BJ (cell line): Measurements from ENCODE around the gene MTUS2. TPM values are rescaled to one million over a fixed set of nuclear protein-coding genes. Genes with fewer than 3 reads are reported as not detected.

Experiments
- CTCF ChIA-PET: fragments of 350-600 bp; formaldehyde crosslinking; extraction: SDS; loops from one replicate; lab custom pipeline; 2021; ENCODE audit warnings: antibody characterized with exemption, inconsistent platforms; lab: Yijun Ruan, JAX
- POLR2A ChIA-PET: fragments of 300-600 bp; sonication (Branson Sonifier 250); formaldehyde crosslinking; extraction: SDS; loops from one replicate; lab custom pipeline; 2021; ENCODE audit warnings: antibody characterized with exemption; lab: Charles Lee
- DNase-seq: peaks from one replicate; pipeline ENCODE4 v3.0.0-alpha.2; 2011; ENCODE audit warnings: low read depth
- H3K27me3 ChIP-seq: 2 replicates; pipeline ENCODE4 v1.6.0; 2011; ENCODE audit warnings: low read length; ENCODE audit not compliant: control insufficient read depth, insufficient read depth
- H3K36me3 ChIP-seq: 2 replicates; pipeline ENCODE4 v1.5.1; 2011; ENCODE audit warnings: low read length; ENCODE audit not compliant: control insufficient read depth, insufficient read depth
- H3K4me3 ChIP-seq: 2 replicates; pipeline ENCODE4 v1.5.1; 2011; ENCODE audit warnings: low read depth, mild to moderate bottlenecking, control low read depth, low read length
- CTCF ChIP-seq: IDR thresholded peaks from 2 replicates; pipeline ENCODE4 v1.5.1; 2011; ENCODE audit warnings: low read depth, mild to moderate bottlenecking, control low read depth, inconsistent platforms, low read length, moderate library complexity; ENCODE audit not compliant: insufficient read depth
- polyA plus RNA-seq: library from polyadenylated mRNA; depleted of rRNA; stranded (reverse); fragments of >200 nt; gene quantifications from 2 replicates; pipeline ENCODE4 v1.2.3, GENCODE V29; 2011

Gene MTUS2
- polyA plus RNA-seq, 1 experiment: 0.05 TPM

- Histone ChIP-seq H3K27me3 (peaks cover 15% of the 10 kb centered on the region), H3K36me3 (no peaks in the 10 kb centered on the region), H3K4me3 (no peak overlapping the region)
- TF ChIP-seq CTCF: no peak
- ChIA-PET POLR2A (no interaction called here), CTCF (no interaction called here)
- no peak for DNase-seq
Measured at GRCh38 chr13:29423050-29423449, 602.9 kb downstream of the MTUS2 start.

GRCh38 chr13:29427937-29428309, 607.8 kb downstream of the MTUS2 start:
- ChIA-PET CTCF (no interaction called here), POLR2A (no interaction called here)
- Histone ChIP-seq H3K4me3 (peak overlapping the region; percentile 15), H3K27me3 (peaks cover 20% of the 10 kb centered on the region), H3K36me3 (no peaks in the 10 kb centered on the region)
- TF ChIP-seq CTCF: no peak
- no peak for DNase-seq

DNA sequence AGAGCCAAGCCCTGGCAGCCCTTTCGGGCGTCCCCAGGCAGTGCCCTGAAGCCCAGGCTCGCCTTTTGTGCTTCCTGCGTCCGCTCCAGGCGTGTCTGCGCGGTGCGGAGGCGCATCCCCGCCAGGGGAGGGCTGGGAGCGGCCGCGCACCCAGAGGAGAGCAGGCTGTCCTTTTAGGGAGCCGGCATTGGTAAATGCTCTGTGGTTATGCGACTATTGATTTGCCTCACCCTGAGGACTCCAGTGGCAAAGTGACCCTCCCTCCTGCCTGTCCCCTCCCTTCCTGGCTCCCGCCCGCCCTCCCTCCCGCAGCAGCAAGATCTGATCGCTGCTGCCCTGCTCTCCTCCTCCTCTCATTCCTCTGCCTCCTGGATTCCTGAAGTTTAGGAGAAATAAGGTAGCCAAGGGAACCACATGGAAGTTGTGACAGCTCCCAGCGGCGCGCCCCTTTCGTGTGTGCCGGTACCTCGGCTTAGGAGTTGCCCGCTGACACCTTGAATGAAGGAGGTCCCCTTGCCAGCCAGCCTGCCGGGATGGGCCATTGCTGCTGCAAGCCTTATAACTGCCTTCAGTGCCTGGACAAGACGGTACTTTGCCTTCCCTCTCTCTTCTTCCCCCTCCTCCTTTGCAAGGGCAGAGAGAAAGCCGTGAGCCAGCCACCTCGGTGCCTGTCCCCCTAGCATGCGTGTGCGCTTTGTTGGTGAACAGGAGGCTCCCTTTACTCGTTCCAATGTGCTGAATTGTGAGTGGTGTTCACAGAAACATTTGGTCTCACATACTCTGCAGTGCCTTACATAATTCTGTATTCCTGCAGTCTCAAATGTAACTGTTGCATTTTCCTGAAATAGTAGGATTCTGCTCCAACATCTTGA, 608.4 kb downstream of the MTUS2 start:
- H3K36me3 ChIP-seq: no peaks in the 10 kb centered on the region
- POLR2A ChIA-PET: no interaction called here
- H3K4me3 ChIP-seq: peak overlapping the region; percentile 15
- peak; percentile 33 for TF ChIP-seq CTCF
- H3K27me3 ChIP-seq: peaks cover 19% of the 10 kb centered on the region
- CTCF ChIA-PET: no interaction called here
- DNase-seq: no peak

GRCh38 chr13:29429286-29429900, 609.3 kb downstream of the MTUS2 start:
- no peak overlapping the region for H3K4me3 ChIP-seq
- no peak for TF ChIP-seq CTCF
- peaks cover 19% of the 10 kb centered on the region for H3K27me3 ChIP-seq
- no peaks in the 10 kb centered on the region for H3K36me3 ChIP-seq
- ChIA-PET CTCF (interaction anchor here (0.7 kb wide), 1 partner anchor 43 kb away, joined by 5 read pairs; no protein-coding TSS in a partner anchor), POLR2A (no interaction called here)
- peak; percentile 11 for DNase-seq

- Histone ChIP-seq H3K4me3 (no peak overlapping the region), H3K36me3 (no peaks in the 10 kb centered on the region), H3K27me3 (peaks cover 1% of the 10 kb centered on the region; the same call in 1 of the 2 replicates)
- no peak for TF ChIP-seq CTCF
- no peak for DNase-seq
- ChIA-PET POLR2A (no interaction called here), CTCF (interaction anchor here (0.6 to 1.4 kb wide), 3 partner anchors 10 to 74 kb away, joined by 3 to 7 read pairs (median 4); no protein-coding TSS in a partner anchor)
Measured at GRCh38 chr13:29434217-29434945, 614.2 kb downstream of the MTUS2 start.
